ENCODE measurements around the gene UGT1A6. TPM values are rescaled to one million over a fixed set of nuclear protein-coding genes. Genes with fewer than 3 reads are reported as not detected.

Gene UGT1A6
- total RNA-seq, 1 donor from 2014 or later, result 0.17 TPM

GRCh38 chr2:233772583-233772982 is 79.9 kb downstream of the UGT1A6 start:
- Mint-ChIP-seq H3K36me3 (ENCODE audit: low read depth) (peaks cover 1% of the 10 kb centered on the region), H3K27ac (ENCODE audit: unreplicated experiment) (no peak overlapping the region), H3K27me3 (ENCODE audit: low read depth) (peaks cover 16% of the 10 kb centered on the region), H3K4me3 (ENCODE audit: unreplicated experiment) (no peak overlapping the region), H3K4me1 (ENCODE audit: low read depth) (no peaks in the 10 kb centered on the region), H3K9me3 (ENCODE audit: low read depth) (peaks cover 6% of the 10 kb centered on the region)
- DNase-seq (ENCODE audit: low spot score), result no peak
- peak; percentile 53 for TF ChIP-seq CTCF (IDR thresholded peaks at IDR 0.05)

DNA sequence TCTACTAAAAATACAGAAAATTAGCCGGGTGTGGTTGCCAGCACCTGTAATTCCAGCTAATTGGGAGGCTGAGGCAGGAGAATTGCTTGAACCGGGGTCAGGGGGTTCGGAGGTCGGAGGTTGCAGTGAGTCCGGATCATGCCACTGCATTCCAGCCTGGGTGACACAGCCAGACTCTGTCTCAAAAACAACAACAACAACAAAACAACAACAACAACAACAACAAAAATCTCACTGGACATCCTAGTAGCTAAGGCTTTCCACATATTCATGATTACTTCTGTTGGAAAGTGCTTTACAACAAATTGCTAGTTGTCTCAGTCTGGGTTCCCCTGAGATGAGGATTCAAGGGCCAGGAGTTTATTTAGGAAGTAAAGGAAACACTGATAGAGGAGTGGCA is 81.2 kb downstream of the UGT1A6 start:
- Mint-ChIP-seq H3K4me1 (ENCODE audit: low read depth) (no peaks in the 10 kb centered on the region), H3K9me3 (ENCODE audit: low read depth) (peaks cover 10% of the 10 kb centered on the region), H3K36me3 (ENCODE audit: low read depth) (peaks cover 6% of the 10 kb centered on the region), H3K27ac (ENCODE audit: unreplicated experiment) (no peak overlapping the region), H3K4me3 (ENCODE audit: unreplicated experiment) (no peak overlapping the region), H3K27me3 (ENCODE audit: low read depth) (peaks cover 16% of the 10 kb centered on the region)
- TF ChIP-seq CTCF (IDR thresholded peaks at IDR 0.05), result no peak
- no peak for DNase-seq (ENCODE audit: low spot score)

GRCh38 chr2:233775414-233775813 is 82.7 kb downstream of the UGT1A6 start:
- H3K27ac Mint-ChIP-seq (ENCODE audit: unreplicated experiment), result no peak overlapping the region

DNA sequence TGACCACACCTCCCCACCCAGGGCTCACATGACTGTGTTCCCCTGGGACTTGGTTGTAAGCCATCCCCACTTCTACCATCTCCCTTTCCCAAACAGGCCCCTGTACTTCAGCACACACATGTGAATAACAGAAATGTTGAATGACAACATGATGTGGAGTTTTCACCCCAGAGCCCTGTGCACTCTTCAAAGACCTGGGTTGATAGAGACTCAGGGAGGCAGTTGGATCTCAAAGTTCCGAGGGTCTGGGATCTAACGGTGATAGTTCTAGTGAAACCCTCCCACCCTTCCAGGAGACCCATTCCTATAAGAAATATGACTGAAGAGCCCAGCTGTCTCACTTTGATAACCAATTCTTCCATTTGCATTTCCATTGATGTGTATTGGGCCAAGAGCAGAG is 85.3 kb downstream of the UGT1A6 start, which contains the start of gene MROH2A:
TSS of gene MROH2A (plus strand) at position 301 of the 400 bp plus-strand sequence. CDS start 1,029 bp downstream, outside the sequence.
- Mint-ChIP-seq H3K27ac (ENCODE audit: unreplicated experiment) (no peak within 1 kb of the TSS), H3K4me1 (ENCODE audit: low read depth) (no peaks in the 10 kb centered on the region), H3K27me3 (ENCODE audit: low read depth) (peaks cover 29% of the 10 kb centered on the region), H3K4me3 (ENCODE audit: unreplicated experiment) (no peak within 1 kb of the TSS), H3K36me3 (ENCODE audit: low read depth) (peaks cover 10% of the 10 kb centered on the region), H3K9me3 (ENCODE audit: low read depth) (peaks cover 27% of the 10 kb centered on the region)
- TF ChIP-seq CTCF (IDR thresholded peaks at IDR 0.05), result no peak
- DNase-seq (ENCODE audit: low spot score), result no peak

More at GRCh38 chr2:233775414-233775813, 82.7 kb downstream of the UGT1A6 start:
- H3K4me1 Mint-ChIP-seq (ENCODE audit: low read depth), result no peaks in the 10 kb centered on the region
- no peak overlapping the region for H3K4me3 Mint-ChIP-seq (ENCODE audit: unreplicated experiment)
- no peak for TF ChIP-seq CTCF (IDR thresholded peaks at IDR 0.05)
- H3K36me3 Mint-ChIP-seq (ENCODE audit: low read depth), result peaks cover 6% of the 10 kb centered on the region
- peaks cover 10% of the 10 kb centered on the region for H3K9me3 Mint-ChIP-seq (ENCODE audit: low read depth)
- H3K27me3 Mint-ChIP-seq (ENCODE audit: low read depth), result peaks cover 19% of the 10 kb centered on the region
- DNase-seq (ENCODE audit: low spot score), result no peak

DNA sequence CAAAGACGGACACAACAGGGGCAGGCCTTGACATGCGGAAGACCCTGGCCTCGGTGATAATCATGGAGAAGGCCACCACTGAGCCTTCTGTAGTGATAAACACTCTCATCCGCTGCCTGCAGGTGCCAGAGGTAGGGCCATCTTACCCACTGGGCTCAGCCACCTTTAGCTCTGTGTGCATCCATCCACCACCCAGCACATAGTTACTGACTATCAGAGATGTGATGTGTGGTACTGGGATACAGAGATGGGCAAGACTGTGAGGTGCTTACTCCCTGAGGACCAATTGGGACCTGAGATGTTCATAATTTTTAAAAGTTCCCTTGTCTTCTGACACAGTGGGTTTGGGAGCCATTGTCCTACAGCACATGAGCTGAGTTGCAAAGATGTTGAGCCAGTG is 87.0 kb downstream of the UGT1A6 start:
- Mint-ChIP-seq H3K4me1 (ENCODE audit: low read depth) (no peaks in the 10 kb centered on the region), H3K36me3 (ENCODE audit: low read depth) (peaks cover 10% of the 10 kb centered on the region), H3K4me3 (ENCODE audit: unreplicated experiment) (no peak overlapping the region), H3K9me3 (ENCODE audit: low read depth) (peaks cover 27% of the 10 kb centered on the region), H3K27me3 (ENCODE audit: low read depth) (peaks cover 31% of the 10 kb centered on the region), H3K27ac (ENCODE audit: unreplicated experiment) (no peak overlapping the region)
- TF ChIP-seq CTCF (IDR thresholded peaks at IDR 0.05), result no peak
- no peak for DNase-seq (ENCODE audit: low spot score)
